Motor neuron (in vitro differentiated cells): ENCODE measurements around the gene SON. TPM values are rescaled to one million over a fixed set of nuclear protein-coding genes. Genes with fewer than 3 reads are reported as not detected.

Source experiments
- ATAC-seq, 8 experiments: fragments of 200-7000 bp; cut with Tn5 transposase; replicated peaks in 6 of 8; 2 replicates each; pipeline ENCODE4 v1.8.0; 2021; ENCODE audit warnings: mild to moderate bottlenecking in 8 of 8, moderate library complexity in 8 of 8
- H3K27ac ChIP-seq, 2 donors: fragments of 250-450 bp; sonication (Bioruptor Pico); 2 replicates each; pipeline ENCODE4 v1.9.0; 2021; ENCODE audit warnings: antibody characterized with exemption in 2 of 2, mild to moderate bottlenecking in 2 of 2, moderate library complexity in 1 of 2
- H3K4me1 ChIP-seq, 2 donors: fragments of 250-450 bp; sonication (Bioruptor Pico); replicated peaks in 1 of 2; 2 replicates each; pipeline ENCODE4 v1.6.1; 2021; ENCODE audit warnings: antibody characterized with exemption in 2 of 2, mild to moderate bottlenecking in 2 of 2, moderate library complexity in 1 of 2
- H3K4me3 ChIP-seq, 5 donors: fragments of 250-450 bp; sonication (Bioruptor Pico); 2 replicates each; pipeline ENCODE4 v1.9.0; 2021; ENCODE audit warnings: antibody characterized with exemption in 5 of 5, mild to moderate bottlenecking in 5 of 5, moderate library complexity in 4 of 5
- WGBS, 10 experiments: fragments of 450-650 bp; shearing (Covaris generic); methylation state at CpG; one replicate each; pipeline ENCODE4 v1.0.0; 2022; 5-methylcytosine and 5-hydroxymethylcytosine counted together
- in situ Hi-C, 9 experiments: fragments of 400-800 bp; cut with MboI; loops; one replicate each; pipeline ENCODE4 v1.15.0; 2021; ENCODE audit warnings: low sequenced_read_pairs in 9 of 9, low pct_unique_long_range_greater_than_20kb in 2 of 9; ENCODE audit not compliant: unreplicated experiment in 9 of 9
- total RNA-seq, 8 experiments: library from RNA; unstranded; fragments of 300-600 nt; gene quantifications; 2 replicates each; pipeline versions ENCODE4 v1.2.3 to v1.2.4, GENCODE V29; 2022

Gene SON
- total RNA-seq, 8 experiments from 2014 or later, result 97.3 to 440 (median 181) TPM

GRCh38 chr21:33531007-33531406, 11.8 kb upstream of the SON start:
- ATAC-seq, result no peak
- WGBS, 10 experiments, result 70 to 100% (median 95%) methylated on average over 1 to 3 of the region's 3 CpGs
- no peak overlapping the region for H3K27ac ChIP-seq
- no peaks in the 10 kb centered on the region for H3K4me1 ChIP-seq
- in situ Hi-C loops, result no loop called here
- H3K4me3 ChIP-seq, result no peak overlapping the region

GRCh38 chr21:33537212-33537611, 5.6 kb upstream of the SON start:
- WGBS, 10 experiments, result 80 to 100% (median 100%) methylated on average over 1 to 2 of the region's 2 CpGs; no CpG with 5 or more reads in 1 of the 10 experiments
- H3K4me1 ChIP-seq, result peaks cover 3 to 6% of the 10 kb centered on the region in 2 donors
- ATAC-seq, result no peak
- in situ Hi-C loops, result no loop called here
- H3K27ac ChIP-seq, result no peak overlapping the region
- no peak overlapping the region for H3K4me3 ChIP-seq

GRCh38 chr21:33539616-33540015, 3.2 kb upstream of the SON start:
- WGBS, 10 experiments, result 46 to 100% (median 92%) methylated on average over 1 to 4 of the region's 4 CpGs
- in situ Hi-C loops, result no loop called here
- no peak for ATAC-seq

GRCh38 chr21:33540711-33541104, 2.1 kb upstream of the SON start:
- ATAC-seq, result no peak
- WGBS, 10 experiments, result 33 to 82% (median 54%) methylated on average over 1 to 3 of the region's 3 CpGs; no CpG with 5 or more reads in 1 of the 10 experiments
- in situ Hi-C loops, result no loop called here
- H3K4me1 ChIP-seq, result peaks cover 4 to 10% of the 10 kb centered on the region in 2 donors
- H3K27ac ChIP-seq, result no peak overlapping the region
- peak overlapping the region in 4 of 5 donors; percentile 59 to 88 (median 74) for H3K4me3 ChIP-seq

More at GRCh38 chr21:33539616-33540015, 3.2 kb upstream of the SON start:
- no peak overlapping the region for H3K4me3 ChIP-seq
- H3K27ac ChIP-seq, result no peak overlapping the region
- peaks cover 3 to 6% of the 10 kb centered on the region in 2 donors for H3K4me1 ChIP-seq

- WGBS, 10 experiments, result 0 to 54% (median 33%) methylated on average over 1 to 18 of the region's 19 CpGs; no CpG with 5 or more reads in 1 of the 10 experiments
- in situ Hi-C loops, result no loop called here
- no peak for ATAC-seq
- peaks cover 5 to 12% of the 10 kb centered on the region in 2 donors for H3K4me1 ChIP-seq
- H3K27ac ChIP-seq, result peak overlapping the region; percentile 99 to 100
- peak overlapping the region; percentile 59 to 94 (median 75) for H3K4me3 ChIP-seq
Measured at GRCh38 chr21:33541105-33541711, 1.6 kb upstream of the SON start.

- ATAC-seq, result peak; percentile 58 to 76 (median 74)
- in situ Hi-C loops, result no loop called here
- 0 to 3% (median 0%) methylated on average over 2 to 29 of the region's 56 CpGs; no CpG with 5 or more reads in 3 of the 10 experiments for WGBS, 10 experiments
- Histone ChIP-seq H3K27ac (peak within 1 kb of the TSS; percentile 99 to 100), H3K4me3 (peak within 1 kb of the TSS; percentile 59 to 94 (median 75)), H3K4me1 (peaks cover 5 to 12% of the 10 kb centered on the region in 2 donors)
Measured at GRCh38 chr21:33541756-33542639, 840 bp upstream of the SON start, which contains the start of gene GART. TSS of gene GART (minus strand) at chr21:33542117. CDS start at chr21:33539315, 2,802 bp downstream.

- WGBS, 10 experiments, result 0 to 11% (median 1%) methylated on average over 2 to 26 of the region's 26 CpGs
- Histone ChIP-seq H3K4me3 (peak overlapping the region; percentile 59 to 94 (median 75)), H3K4me1 (peaks cover 5 to 12% of the 10 kb centered on the region in 2 donors), H3K27ac (peak overlapping the region; percentile 99 to 100)
- ATAC-seq, result no peak
- in situ Hi-C loops, result no loop called here
Measured at GRCh38 chr21:33543505-33544129, 779 bp downstream of the SON start.

- in situ Hi-C loops, result no loop called here
- Histone ChIP-seq H3K27ac (no peak overlapping the region), H3K4me3 (peak overlapping the region; percentile 59 to 94 (median 75)), H3K4me1 (peaks cover 5 to 12% of the 10 kb centered on the region in 2 donors)
- 0 to 67% (median 23%) methylated on average over 2 to 8 of the region's 8 CpGs for WGBS, 10 experiments
- no peak for ATAC-seq
Measured at GRCh38 chr21:33544451-33545195, 1.8 kb downstream of the SON start.

GRCh38 chr21:33546086-33546485, 3.2 kb downstream of the SON start:
- in situ Hi-C loops, result no loop called here
- 79 to 100% (median 93%) methylated on average over 1 to 3 of the region's 3 CpGs for WGBS, 10 experiments
- H3K4me3 ChIP-seq, result no peak overlapping the region

GRCh38 chr21:33549848-33550771, 7.3 kb downstream of the SON start:
- no peak overlapping the region for H3K27ac ChIP-seq
- H3K4me3 ChIP-seq, result no peak overlapping the region
- in situ Hi-C loops, result no loop called here
- 98 to 100% (median 100%) methylated on average over 1 to 18 of the region's 19 CpGs; no CpG with 5 or more reads in 5 of the 10 experiments for WGBS, 10 experiments
- peaks cover 2 to 6% of the 10 kb centered on the region in 2 donors for H3K4me1 ChIP-seq
- peak in 5 of 8 experiments; percentile 8 to 38 (median 25) for ATAC-seq

More at GRCh38 chr21:33546086-33546485, 3.2 kb downstream of the SON start:
- H3K27ac ChIP-seq, result no peak overlapping the region
- no peak for ATAC-seq
- H3K4me1 ChIP-seq, result peaks cover 3 to 7% of the 10 kb centered on the region in 2 donors

- Histone ChIP-seq H3K4me3 (no peak overlapping the region), H3K27ac (no peak overlapping the region), H3K4me1 (peaks cover 0 to under 1% of the 10 kb centered on the region in 2 donors)
- WGBS, 10 experiments, result 90 to 100% (median 97%) methylated on average over 2 to 13 of the region's 23 CpGs; no CpG with 5 or more reads in 4 of the 10 experiments
- peak in 5 of 8 experiments; percentile 24 to 46 (median 37) for ATAC-seq
- in situ Hi-C loops, result no loop called here
Measured at GRCh38 chr21:33550772-33551660, 8.2 kb downstream of the SON start.
